GM18511 (cell line): ENCODE measurements around the gene IDE.
"Not testable (repeated sequence)": the region's sequence is repeated elsewhere in the genome, so short reads cannot be mapped to it uniquely, and the experiment has no call there.

ENCODE experiments used
- ATAC-seq: cut with Tn5 transposase; IDR thresholded peaks from one replicate; pipeline ENCODE4 v1.9.1; 2021; ENCODE audit warnings: mild to moderate bottlenecking, moderate library complexity; ENCODE audit not compliant: unreplicated experiment

IDE gene

GRCh38 chr10:92492748-92493240, 81.1 kb downstream of the IDE start:
- no peak for ATAC-seq

GRCh38 chr10:92490387-92490786, 83.5 kb downstream of the IDE start:
- no peak for ATAC-seq

GRCh38 chr10:92486637-92487036, 87.3 kb downstream of the IDE start:
- no peak for ATAC-seq

GRCh38 chr10:92483539-92483938, 90.4 kb downstream of the IDE start:
- ATAC-seq = no peak

- no peak for ATAC-seq
Measured at GRCh38 chr10:92480413-92480812, 93.5 kb downstream of the IDE start.

- ATAC-seq = no peak
Measured at GRCh38 chr10:92479547-92479946, 94.3 kb downstream of the IDE start.

- ATAC-seq = no peak
Measured at GRCh38 chr10:92478536-92478935, 95.4 kb downstream of the IDE start.

GRCh38 chr10:92475357-92475868, 98.5 kb downstream of the IDE start:
- ATAC-seq = no peak

- no peak for ATAC-seq
Measured at GRCh38 chr10:92470026-92470425, 103.9 kb downstream of the IDE start.

- ATAC-seq = no peak
Measured at GRCh38 chr10:92464364-92464763, 109.5 kb downstream of the IDE start.

- no peak for ATAC-seq
Measured at GRCh38 chr10:92463582-92463981, 110.3 kb downstream of the IDE start.

- not testable (repeated sequence) for ATAC-seq
Measured at GRCh38 chr10:92454955-92455354, 118.9 kb downstream of the IDE start.

GRCh38 chr10:92452313-92452712, 121.6 kb downstream of the IDE start:
- ATAC-seq = no peak

- no peak for ATAC-seq
Measured at GRCh38 chr10:92451431-92451830, 122.5 kb downstream of the IDE start.

GRCh38 chr10:92450896-92451295, 123.0 kb downstream of the IDE start:
- ATAC-seq = no peak

GRCh38 chr10:92440578-92440977, 133.3 kb downstream of the IDE start:
- no peak for ATAC-seq

- ATAC-seq = no peak
Measured at GRCh38 chr10:92438220-92438619, 135.7 kb downstream of the IDE start.

GRCh38 chr10:92436611-92437010, 137.3 kb downstream of the IDE start:
- ATAC-seq = no peak

GRCh38 chr10:92436065-92436464, 137.8 kb downstream of the IDE start:
- not testable (repeated sequence) for ATAC-seq

GRCh38 chr10:92434385-92434784, 139.5 kb downstream of the IDE start:
- no peak for ATAC-seq

- ATAC-seq = no peak
Measured at GRCh38 chr10:92432596-92432995, 141.3 kb downstream of the IDE start.

GRCh38 chr10:92430103-92430502, 143.8 kb downstream of the IDE start:
- no peak for ATAC-seq

GRCh38 chr10:92421550-92421949, 152.3 kb downstream of the IDE start:
- no peak for ATAC-seq
